A673 (cell line): Measurements from ENCODE around the gene NAALADL2.

Experiments used
- CTCF ChIP-seq: fragments of 300-800, 200-600 bp; sonication (generic); conservative IDR thresholded peaks from 2 replicates; pipeline ENCODE4 v1.5.1; 2017; ENCODE audit warnings: low read depth, mild to moderate bottlenecking, antibody characterized with exemption, low read length, moderate library complexity, mixed read lengths
- EZH2 ChIP-seq: fragments of 200-600 bp; sonication (generic); IDR thresholded peaks from 2 replicates; pipeline ENCODE4 v1.6.1; 2017; ENCODE audit warnings: borderline replicate concordance, low read depth, mild to moderate bottlenecking, mixed read lengths, antibody characterized with exemption, low read length; ENCODE audit not compliant: poor library complexity, severe bottlenecking

- TF ChIP-seq CTCF (no peak), EZH2 (no peak)
Observed at GRCh38 chr3:175662815-175663214, 803.7 kb downstream of the NAALADL2 start.
